ENCODE results near the gene FBXO42. TPM values are rescaled to one million over a fixed set of nuclear protein-coding genes. Genes with fewer than 3 reads are reported as not detected.

FBXO42 gene
- total and polyA plus RNA-seq, 2 experiments from 2014 or later, result 6.0 to 20.7 TPM

DNA sequence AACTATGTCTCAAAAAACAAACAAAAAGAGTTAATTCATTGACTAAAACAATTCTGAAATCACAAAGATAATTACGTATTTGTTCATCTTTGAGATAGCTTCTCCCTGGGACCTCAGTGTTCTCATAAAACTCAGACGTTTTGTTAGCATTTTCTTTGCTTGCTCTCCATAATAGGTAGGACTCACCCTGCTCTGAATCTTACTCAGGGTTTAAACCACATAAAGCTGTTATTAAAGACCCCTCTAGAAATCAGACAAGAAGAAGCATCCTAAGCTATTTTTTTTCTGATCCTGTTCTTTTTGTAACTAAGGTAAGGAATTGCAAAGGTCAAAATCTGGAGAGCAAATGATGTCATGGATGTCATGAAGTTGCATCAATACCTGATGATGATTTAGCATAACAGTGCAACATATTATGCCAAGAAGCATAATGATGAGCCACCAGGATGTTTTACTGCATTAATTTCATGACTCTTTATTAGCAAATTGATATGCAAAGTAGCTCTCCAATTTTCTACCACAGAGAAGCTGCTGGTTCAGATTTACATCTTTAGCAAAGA, 2.4 kb downstream of the FBXO42 start:
- Histone ChIP-seq H3K36me3 (ENCODE audit: insufficient read depth) (no peaks in the 10 kb centered on the region), H3K4me1 (ENCODE audit: insufficient read depth) (peaks cover 12% of the 10 kb centered on the region; the same call in 1 of the 2 replicates), H3K79me2 (replicated peaks; ENCODE audit: insufficient read depth) (peaks cover 70% of the 10 kb centered on the region), H3F3A (replicated peaks; ENCODE audit: low read depth) (peaks cover 3% of the 10 kb centered on the region; the same call in 1 of the 2 replicates), H3K27me3 (ENCODE audit: insufficient read depth) (no peaks in the 10 kb centered on the region), H3K4me3 (no peak overlapping the region), H3K9me2 (ENCODE audit: insufficient read depth) (no peaks in the 10 kb centered on the region), H2AFZ (no peak overlapping the region), H4K20me1 (replicated peaks; ENCODE audit: insufficient read depth) (peaks cover 35% of the 10 kb centered on the region), H3K27ac (ENCODE audit: low read depth) (no peak overlapping the region), H3K4me2 (no peak overlapping the region)
- no peak for DNase-seq (ENCODE audit: low spot score)
- no peak overlapping the region for H3K4me3 Mint-ChIP-seq
- no peak for ATAC-seq
- no peak overlapping the region for H3K27ac Mint-ChIP-seq
- H3K36me3 Mint-ChIP-seq (ENCODE audit: low read depth), result no peaks in the 10 kb centered on the region
- TF ChIP-seq REST (IDR thresholded peaks at IDR 0.05; ENCODE audit: unreplicated experiment), result no peak
- no peak for TF ChIP-seq POLR2AphosphoS5 (IDR thresholded peaks at IDR 0.05; ENCODE audit: low read depth)
- no peak for TF ChIP-seq NANOG (IDR thresholded peaks at IDR 0.05; ENCODE audit: borderline replicate concordance)
- TF ChIP-seq STAT1 (IDR thresholded peaks at IDR 0.05; ENCODE audit: unreplicated experiment), result no peak
- no peak for TF ChIP-seq ZNF331 (CRISPR knock-in tag; IDR thresholded peaks at IDR 0.05; ENCODE audit: low read depth)
- TF ChIP-seq EZH2 (IDR thresholded peaks at IDR 0.05; ENCODE audit: low read depth, unreplicated experiment), result no peak
- TF ChIP-seq CTCF (conservative IDR thresholded peaks at IDR 0.05; ENCODE audit: low read depth in 2 of 2), result no peak
- TF ChIP-seq JUNB (IDR thresholded peaks at IDR 0.05; ENCODE audit: unreplicated experiment), result no peak
- no peak for TF ChIP-seq CREB1 (CRISPR knock-in tag; IDR thresholded peaks at IDR 0.05; ENCODE audit: low read depth)
- no peaks in the 10 kb centered on the region for H3K9me3 Mint-ChIP-seq
- H3K4me1 Mint-ChIP-seq, result peaks cover 13% of the 10 kb centered on the region; the same call in 2 of the 3 replicates
- H3K27me3 Mint-ChIP-seq (ENCODE audit: insufficient read depth, low read depth, poor library complexity), result no peaks in the 10 kb centered on the region
